OCI-LY7 (cell line): Measurements from ENCODE around the gene RPL29. TPM values are rescaled to one million over a fixed set of nuclear protein-coding genes. Genes with fewer than 3 reads are reported as not detected.

Experiments used
- BruUV-seq: library from RNA; stranded (reverse); fragments of 400-500 nt; replicated peaks from 2 replicates; lab custom pipeline; 2021; lab: Mats Ljungman, UMichigan
- CTCF ChIA-PET: fragments of 300-600 bp; sonication (Branson Sonifier 250); formaldehyde crosslinking; loops from one replicate; lab custom pipeline; 2022; ENCODE audit warnings: antibody characterized with exemption; ENCODE audit not compliant: unreplicated experiment; lab: Charles Lee
- POLR2A ChIA-PET: fragments of 300-600 bp; sonication (Branson Sonifier 250); formaldehyde crosslinking; loops from one replicate; lab custom pipeline; 2022; ENCODE audit warnings: antibody characterized with exemption; lab: Charles Lee
- DNase-seq: peaks from one replicate; pipeline ENCODE4 v3.0.0-alpha.2; 2015; ENCODE audit warnings: low spot score
- H2AFZ ChIP-seq: fragments of 200-600 bp; sonication (generic), shearing (Covaris generic); 2 replicates; pipeline ENCODE4 v1.6.1; 2014; ENCODE audit warnings: mild to moderate bottlenecking, antibody characterized with exemption, low read length, moderate library complexity
- H3K27ac ChIP-seq: fragments of 200-600 bp; sonication (generic); 2 replicates; pipeline ENCODE4 v1.5.1; 2014; ENCODE audit warnings: mixed run types, low read depth, mild to moderate bottlenecking, moderate library complexity, low read length, inconsistent platforms; ENCODE audit not compliant: poor library complexity, severe bottlenecking
- H3K36me3 ChIP-seq: fragments of 200-600 bp; sonication (generic); 2 replicates; pipeline ENCODE4 v1.6.1; 2014; ENCODE audit warnings: mild to moderate bottlenecking, antibody characterized with exemption, low read length, moderate library complexity, mixed read lengths; ENCODE audit not compliant: insufficient read depth
- H3K4me1 ChIP-seq: fragments of 200-600 bp; sonication (generic); 2 replicates; pipeline ENCODE4 v1.5.1; 2014; ENCODE audit warnings: mild to moderate bottlenecking, low read length; ENCODE audit not compliant: insufficient read depth, poor library complexity, severe bottlenecking
- H3K4me2 ChIP-seq: fragments of 200-600 bp; sonication (generic); 2 replicates; pipeline ENCODE4 v1.6.1; 2014; ENCODE audit warnings: mild to moderate bottlenecking, low read length
- H3K4me3 ChIP-seq: fragments of 200-600 bp; sonication (generic); 2 replicates; pipeline ENCODE4 v1.5.1; 2014; ENCODE audit warnings: mild to moderate bottlenecking, low read depth, low read length; ENCODE audit not compliant: poor library complexity, severe bottlenecking
- H3K79me2 ChIP-seq: fragments of 200-600 bp; sonication (generic); 2 replicates; pipeline ENCODE4 v1.6.1; 2016; ENCODE audit warnings: low read depth, mild to moderate bottlenecking, low read length, moderate library complexity, mixed read lengths; ENCODE audit not compliant: insufficient read depth
- H3K9me2 ChIP-seq: fragments of 200-600 bp; sonication (generic); 2 replicates; pipeline ENCODE4 v1.6.1; 2016; ENCODE audit warnings: mild to moderate bottlenecking, low read length, mixed read lengths; ENCODE audit not compliant: insufficient read depth
- H3K9me3 ChIP-seq: fragments of 200-600 bp; sonication (generic); 2 replicates; pipeline ENCODE4 v1.6.1; 2014; ENCODE audit warnings: mild to moderate bottlenecking, mixed run types, low read length, mixed read lengths
- H4K20me1 ChIP-seq: fragments of 200-600 bp; sonication (generic); 2 replicates; pipeline ENCODE4 v1.6.1; 2014; ENCODE audit warnings: mild to moderate bottlenecking, antibody characterized with exemption, low read length, moderate library complexity, mixed read lengths; ENCODE audit not compliant: insufficient read depth
- EZH2phosphoT487 ChIP-seq: fragments of 200-600 bp; sonication (generic); IDR thresholded peaks from 2 replicates; pipeline ENCODE4 v1.6.1; 2018; ENCODE audit warnings: low read depth, borderline replicate concordance, mild to moderate bottlenecking, mixed run types, antibody characterized with exemption, low read length, moderate library complexity, mixed read lengths
- intact Hi-C: fragments of 100-400 bp; cut with micrococcal nuclease; formaldehyde crosslinking; loops from one replicate; pipeline ENCODE4 v1.10.0; 2022; ENCODE audit not compliant: unreplicated experiment
- total RNA-seq, 2 experiments: library from RNA; depleted of rRNA in 1 of 2; stranded (reverse); fragments of >200 nt in 1 of 2; shearing (Covaris generic) in 1 of 2; gene quantifications; 2 replicates each; pipeline ENCODE4 v1.2.3, GENCODE V29; 2014 to 2022
- TF ChIP-seq, protein P1 (sequence below): fragments of 200-600 bp; sonication (generic); conservative IDR thresholded peaks from 2 replicates; pipeline ENCODE4 v1.5.1; 2014; ENCODE audit warnings: mild to moderate bottlenecking, antibody characterized with exemption, low read length, moderate library complexity, mixed read lengths

The RPL29 gene
- total RNA-seq, 2 experiments from 2014 or later, result 1,535 to 1,781 TPM

DNA sequence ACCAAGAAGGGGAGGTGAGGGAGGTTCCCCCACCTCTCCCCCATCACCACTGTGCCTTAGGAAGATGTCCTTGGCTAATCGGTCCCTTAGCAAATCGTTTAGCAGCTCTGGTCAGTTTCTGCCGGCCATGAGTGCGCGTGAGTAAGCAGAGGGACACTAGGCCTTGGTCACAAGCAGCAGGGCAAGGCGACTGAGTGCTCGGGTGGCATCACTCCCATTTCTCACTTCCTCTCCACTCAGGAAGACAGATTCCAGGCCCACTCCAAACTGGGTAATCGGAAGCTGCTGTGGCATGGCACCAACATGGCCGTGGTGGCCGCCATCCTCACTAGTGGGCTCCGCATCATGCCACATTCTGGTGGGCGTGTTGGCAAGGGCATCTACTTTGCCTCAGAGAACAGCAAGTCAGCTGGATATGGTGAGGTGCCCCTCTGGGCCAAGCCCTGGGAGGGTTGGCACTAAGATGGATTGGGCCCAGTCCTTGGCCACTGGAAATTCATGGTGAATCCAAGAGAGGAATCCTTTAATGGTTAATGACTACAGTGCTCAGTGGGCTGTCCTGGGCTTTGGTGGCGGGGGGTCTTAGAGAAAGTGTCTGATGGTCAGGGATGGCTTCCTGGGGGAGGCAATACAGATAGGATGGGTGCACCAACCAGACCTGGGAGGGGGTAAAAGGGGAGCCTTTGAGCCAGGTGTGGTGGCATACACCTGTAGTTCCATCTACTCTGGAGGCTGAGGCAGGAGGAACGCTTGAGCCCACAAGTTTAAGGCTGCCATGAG is 49.6 kb downstream of the RPL29 start:
- Histone ChIP-seq H3K4me3 (no peak overlapping the region), H2AFZ (no peak overlapping the region), H4K20me1 (no peaks in the 10 kb centered on the region), H3K36me3 (no peaks in the 10 kb centered on the region), H3K4me2 (no peak overlapping the region), H3K79me2 (peaks cover 5% of the 10 kb centered on the region), H3K9me3 (no peaks in the 10 kb centered on the region), H3K27ac (no peak overlapping the region), H3K4me1 (peaks cover 11% of the 10 kb centered on the region), H3K9me2 (no peaks in the 10 kb centered on the region)
- no TSS peak for BruUV-seq
- no peak for DNase-seq
- intact Hi-C loops, result no loop called here
- ChIA-PET POLR2A (interaction anchor here (0.5 kb wide), 1 partner anchor 21 kb away, joined by 3 read pairs; no protein-coding TSS in a partner anchor), CTCF (interaction anchor here (0.8 kb wide), 1 partner anchor 20 kb away, joined by 3 read pairs; no protein-coding TSS in a partner anchor)
- no peak for TF ChIP-seq EZH2phosphoT487
- TF ChIP-seq, protein P1, sequence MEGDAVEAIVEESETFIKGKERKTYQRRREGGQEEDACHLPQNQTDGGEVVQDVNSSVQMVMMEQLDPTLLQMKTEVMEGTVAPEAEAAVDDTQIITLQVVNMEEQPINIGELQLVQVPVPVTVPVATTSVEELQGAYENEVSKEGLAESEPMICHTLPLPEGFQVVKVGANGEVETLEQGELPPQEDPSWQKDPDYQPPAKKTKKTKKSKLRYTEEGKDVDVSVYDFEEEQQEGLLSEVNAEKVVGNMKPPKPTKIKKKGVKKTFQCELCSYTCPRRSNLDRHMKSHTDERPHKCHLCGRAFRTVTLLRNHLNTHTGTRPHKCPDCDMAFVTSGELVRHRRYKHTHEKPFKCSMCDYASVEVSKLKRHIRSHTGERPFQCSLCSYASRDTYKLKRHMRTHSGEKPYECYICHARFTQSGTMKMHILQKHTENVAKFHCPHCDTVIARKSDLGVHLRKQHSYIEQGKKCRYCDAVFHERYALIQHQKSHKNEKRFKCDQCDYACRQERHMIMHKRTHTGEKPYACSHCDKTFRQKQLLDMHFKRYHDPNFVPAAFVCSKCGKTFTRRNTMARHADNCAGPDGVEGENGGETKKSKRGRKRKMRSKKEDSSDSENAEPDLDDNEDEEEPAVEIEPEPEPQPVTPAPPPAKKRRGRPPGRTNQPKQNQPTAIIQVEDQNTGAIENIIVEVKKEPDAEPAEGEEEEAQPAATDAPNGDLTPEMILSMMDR, result no peak

DNA sequence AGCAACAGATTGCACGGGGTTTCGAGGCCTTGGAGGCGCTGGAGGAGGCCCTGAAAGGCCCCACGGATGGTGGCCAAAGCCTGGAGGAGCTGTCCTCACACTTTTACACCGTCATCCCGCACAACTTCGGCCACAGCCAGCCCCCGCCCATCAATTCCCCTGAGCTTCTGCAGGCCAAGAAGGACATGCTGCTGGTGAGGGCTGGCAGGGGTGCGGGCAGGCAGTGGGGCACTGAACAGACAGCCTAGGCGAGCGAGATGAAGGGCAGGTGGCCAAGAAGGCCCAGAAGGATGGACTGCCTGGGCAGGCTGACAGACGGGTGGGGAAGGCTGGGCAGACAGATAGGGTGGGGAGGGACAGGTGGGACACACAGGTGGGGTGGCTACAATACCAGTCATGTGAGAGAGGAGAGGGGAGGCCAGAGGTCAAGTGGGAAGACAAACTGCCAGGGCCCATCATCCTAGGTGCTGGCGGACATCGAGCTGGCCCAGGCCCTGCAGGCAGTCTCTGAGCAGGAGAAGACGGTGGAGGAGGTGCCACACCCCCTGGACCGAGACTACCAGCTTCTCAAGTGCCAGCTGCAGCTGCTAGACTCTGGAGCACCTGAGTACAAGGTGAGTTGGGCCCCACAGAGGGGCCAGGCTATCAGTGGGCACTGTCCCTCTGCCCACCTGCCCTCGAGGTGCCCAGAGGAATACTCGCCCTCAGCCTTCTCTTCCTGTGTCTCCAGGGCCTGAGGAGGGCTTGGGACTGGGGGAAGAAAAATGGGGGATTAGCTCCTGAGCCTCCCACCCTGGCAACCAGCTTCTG is 50.5 kb downstream of the RPL29 start:
- POLR2A ChIA-PET, result interaction anchor here (0.5 kb wide), 2 partner anchors 22 to 24 kb away, joined by 3 read pairs; no protein-coding TSS in a partner anchor

More for the DNA sequence above, 50.5 kb downstream of the RPL29 start:
- Histone ChIP-seq H3K9me2 (no peaks in the 10 kb centered on the region), H3K79me2 (peaks cover 14% of the 10 kb centered on the region), H2AFZ (no peak overlapping the region), H3K9me3 (no peaks in the 10 kb centered on the region), H3K4me1 (peaks cover 18% of the 10 kb centered on the region), H4K20me1 (no peaks in the 10 kb centered on the region), H3K36me3 (no peaks in the 10 kb centered on the region), H3K4me3 (no peak overlapping the region), H3K4me2 (no peak overlapping the region), H3K27ac (no peak overlapping the region)
- no peak for TF ChIP-seq EZH2phosphoT487
- TF ChIP-seq, protein P1, result no peak
- intact Hi-C loops, result no loop called here
- no TSS peak for BruUV-seq
- DNase-seq, result no peak
- CTCF ChIA-PET, result no interaction called here
